OCI-LY3 (cell line): Measurements from ENCODE around the gene NUS1.
A peak's percentile ranks its signal among the peaks of the same experiment; 100 is the strongest.

ENCODE experiments used
- H2AFZ ChIP-seq: fragments of 200-600, 300-600 bp; shearing (Covaris generic); 2 replicates; pipeline ENCODE4 v1.6.0; 2014; ENCODE audit warnings: antibody characterized with exemption, low read depth, low read length
- H3K27ac ChIP-seq: fragments of 200-600, 300-600 bp; sonication (generic); 2 replicates; pipeline ENCODE4 v1.5.1; 2014; ENCODE audit warnings: mild to moderate bottlenecking, low read length, moderate library complexity, mixed read lengths
- H3K27me3 ChIP-seq: fragments of 200-600, 300-600 bp; sonication (generic); 2 replicates; pipeline ENCODE4 v1.6.1; 2014; ENCODE audit warnings: low read depth, low read length, mixed read lengths
- H3K36me3 ChIP-seq: fragments of 200-600, 300-600 bp; sonication (generic); replicated peaks from 2 replicates; pipeline ENCODE3; 2014; ENCODE audit warnings: low read depth, low read length, mixed read lengths
- H3K4me1 ChIP-seq: fragments of 300-600, 200-600 bp; sonication (generic); 2 replicates; pipeline ENCODE4 v1.6.1; 2014; ENCODE audit warnings: low read length, mixed read lengths
- H3K4me2 ChIP-seq: fragments of 200-600, 300-600 bp; sonication (generic); 2 replicates; pipeline ENCODE4 v1.6.1; 2014; ENCODE audit warnings: low read length, mixed read lengths
- H3K4me3 ChIP-seq: fragments of 300-600, 200-600 bp; sonication (generic); 2 replicates; pipeline ENCODE4 v1.5.1; 2014; ENCODE audit warnings: antibody characterized with exemption, mild to moderate bottlenecking, low read length, moderate library complexity
- H3K79me2 ChIP-seq: fragments of 300-600, 200-600 bp; shearing (Covaris generic); 2 replicates; pipeline ENCODE4 v1.6.1; 2014; ENCODE audit warnings: mild to moderate bottlenecking, low read length, mixed read lengths
- H3K9ac ChIP-seq: fragments of 300-600, 200-600 bp; shearing (Covaris generic); 2 replicates; pipeline ENCODE4 v1.6.0; 2014; ENCODE audit warnings: mild to moderate bottlenecking, low read length, moderate library complexity
- H3K9me3 ChIP-seq: fragments of 200-600, 300-600 bp; shearing (Covaris generic); 2 replicates; pipeline ENCODE4 v1.6.1; 2014; ENCODE audit warnings: low read length, mixed read lengths; ENCODE audit not compliant: insufficient read depth
- H4K20me1 ChIP-seq: fragments of 200-600, 300-600 bp; sonication (generic); 2 replicates; pipeline ENCODE4 v1.6.1; 2016; ENCODE audit warnings: low read length, mixed read lengths; ENCODE audit not compliant: insufficient read depth
- EZH2phosphoT487 ChIP-seq: fragments of 200-600 bp; shearing (Covaris generic); IDR thresholded peaks from 2 replicates; pipeline ENCODE4 v1.6.1; 2018; ENCODE audit warnings: antibody characterized with exemption, mixed run types, low read depth
- TF ChIP-seq, protein P1 (sequence below): fragments of 200-600, 300-600 bp; sonication (generic); IDR thresholded peaks from 2 replicates; pipeline ENCODE4 v1.5.1; 2014; ENCODE audit warnings: antibody characterized with exemption, low read length, low read depth

The NUS1 gene

GRCh38 chr6:117674991-117675657 is at the start of gene NUS1:
Gene NUS1 (plus strand): TSS chr6:117675469. CDS start chr6:117675671, 202 bp downstream.
- Histone ChIP-seq H3K4me1 (peaks cover 40% of the 10 kb centered on the region), H3K4me2 (peak within 1 kb of the TSS; percentile 88), H3K4me3 (peak within 1 kb of the TSS; percentile 98), H3K9ac (peak within 1 kb of the TSS; percentile 97), H4K20me1 (peaks cover 32% of the 10 kb centered on the region), H3K9me3 (no peaks in the 10 kb centered on the region), H3K79me2 (peaks cover 60% of the 10 kb centered on the region), H3K27ac (peak within 1 kb of the TSS; percentile 62), H3K27me3 (no peaks in the 10 kb centered on the region), H2AFZ (peak within 1 kb of the TSS; percentile 64), H3K36me3 (peaks cover 30% of the 10 kb centered on the region)
- TF ChIP-seq EZH2phosphoT487 = no peak
- TF ChIP-seq, protein P1, sequence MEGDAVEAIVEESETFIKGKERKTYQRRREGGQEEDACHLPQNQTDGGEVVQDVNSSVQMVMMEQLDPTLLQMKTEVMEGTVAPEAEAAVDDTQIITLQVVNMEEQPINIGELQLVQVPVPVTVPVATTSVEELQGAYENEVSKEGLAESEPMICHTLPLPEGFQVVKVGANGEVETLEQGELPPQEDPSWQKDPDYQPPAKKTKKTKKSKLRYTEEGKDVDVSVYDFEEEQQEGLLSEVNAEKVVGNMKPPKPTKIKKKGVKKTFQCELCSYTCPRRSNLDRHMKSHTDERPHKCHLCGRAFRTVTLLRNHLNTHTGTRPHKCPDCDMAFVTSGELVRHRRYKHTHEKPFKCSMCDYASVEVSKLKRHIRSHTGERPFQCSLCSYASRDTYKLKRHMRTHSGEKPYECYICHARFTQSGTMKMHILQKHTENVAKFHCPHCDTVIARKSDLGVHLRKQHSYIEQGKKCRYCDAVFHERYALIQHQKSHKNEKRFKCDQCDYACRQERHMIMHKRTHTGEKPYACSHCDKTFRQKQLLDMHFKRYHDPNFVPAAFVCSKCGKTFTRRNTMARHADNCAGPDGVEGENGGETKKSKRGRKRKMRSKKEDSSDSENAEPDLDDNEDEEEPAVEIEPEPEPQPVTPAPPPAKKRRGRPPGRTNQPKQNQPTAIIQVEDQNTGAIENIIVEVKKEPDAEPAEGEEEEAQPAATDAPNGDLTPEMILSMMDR = peak; percentile 60

- Histone ChIP-seq H4K20me1 (no peaks in the 10 kb centered on the region), H3K4me1 (no peaks in the 10 kb centered on the region), H3K27ac (no peak overlapping the region), H3K36me3 (peaks cover 8% of the 10 kb centered on the region), H2AFZ (no peak overlapping the region), H3K9me3 (peaks cover 8% of the 10 kb centered on the region; the same call in 1 of the 2 replicates), H3K27me3 (no peaks in the 10 kb centered on the region), H3K4me2 (no peak overlapping the region), H3K79me2 (no peaks in the 10 kb centered on the region), H3K4me3 (no peak overlapping the region), H3K9ac (no peak overlapping the region)
- TF ChIP-seq, protein P1 = no peak
- TF ChIP-seq EZH2phosphoT487 = no peak
Measured at GRCh38 chr6:117627533-117627932, 47.7 kb upstream of the NUS1 start.

DNA sequence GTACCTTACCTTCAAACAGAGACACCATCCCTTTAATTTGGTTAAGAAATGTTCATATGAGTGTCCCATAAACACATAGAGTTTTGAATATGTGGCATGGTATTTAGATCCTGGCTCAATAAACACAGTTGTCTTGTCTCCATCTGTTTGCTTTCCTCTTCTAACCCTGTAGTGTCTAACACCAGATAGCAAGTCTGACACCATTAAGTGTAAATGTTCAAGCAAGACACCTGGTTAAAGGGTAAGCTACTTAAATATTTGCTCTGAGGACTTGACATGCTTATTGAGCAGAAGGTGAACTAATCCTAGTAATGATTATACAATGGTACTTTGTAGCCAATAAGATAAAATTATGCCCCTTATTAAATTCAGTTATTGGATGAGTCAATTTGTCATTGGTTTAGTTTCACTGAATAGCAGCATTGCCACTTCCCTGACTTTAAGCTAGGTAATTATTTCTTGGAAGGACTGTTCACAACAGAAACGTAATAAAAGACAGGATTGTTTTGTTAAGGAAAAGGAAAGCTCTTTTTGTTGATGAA is 46.1 kb upstream of the NUS1 start:
- no peak overlapping the region for H3K27ac ChIP-seq
- no peaks in the 10 kb centered on the region for H4K20me1 ChIP-seq
- H3K4me1 ChIP-seq = no peaks in the 10 kb centered on the region
- no peak overlapping the region for H2AFZ ChIP-seq
- peaks cover 8% of the 10 kb centered on the region; the same call in 1 of the 2 replicates for H3K9me3 ChIP-seq
- no peak overlapping the region for H3K9ac ChIP-seq
- no peaks in the 10 kb centered on the region for H3K79me2 ChIP-seq
- no peak for TF ChIP-seq EZH2phosphoT487
- TF ChIP-seq, protein P1 = no peak
- no peaks in the 10 kb centered on the region for H3K27me3 ChIP-seq
- peaks cover 5% of the 10 kb centered on the region for H3K36me3 ChIP-seq
- no peak overlapping the region for H3K4me2 ChIP-seq
- no peak overlapping the region for H3K4me3 ChIP-seq

DNA sequence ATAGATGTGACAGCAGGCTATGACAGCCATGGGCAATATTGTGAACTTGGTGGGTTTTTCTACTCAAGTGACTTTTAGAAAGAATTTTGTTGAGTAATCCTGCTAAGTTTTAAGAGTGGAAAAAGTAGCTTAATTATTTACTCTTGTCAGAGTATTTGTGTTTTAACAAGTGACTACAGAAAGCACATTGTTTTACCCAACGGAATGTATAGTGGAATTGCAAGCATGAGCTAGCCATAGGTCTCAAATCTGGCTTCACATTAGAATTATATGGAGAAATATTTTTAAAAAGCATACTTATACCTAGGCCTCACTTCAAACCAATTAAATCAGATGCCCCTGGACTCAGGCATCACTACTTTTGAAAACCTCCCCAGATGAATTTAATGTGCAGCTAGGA is 37.5 kb upstream of the NUS1 start:
- Histone ChIP-seq H3K4me2 (no peak overlapping the region), H3K4me3 (no peak overlapping the region), H2AFZ (no peak overlapping the region), H3K9me3 (no peaks in the 10 kb centered on the region), H3K27me3 (no peaks in the 10 kb centered on the region), H3K4me1 (no peaks in the 10 kb centered on the region), H3K36me3 (peaks cover 9% of the 10 kb centered on the region), H4K20me1 (no peaks in the 10 kb centered on the region), H3K27ac (no peak overlapping the region), H3K9ac (no peak overlapping the region), H3K79me2 (no peaks in the 10 kb centered on the region)
- TF ChIP-seq, protein P1 = no peak
